Measurements from ENCODE around the gene CXorf58. TPM values are rescaled to one million over a fixed set of nuclear protein-coding genes. Genes with fewer than 3 reads are reported as not detected.

CXorf58 gene
- total and polyA plus RNA-seq, 2 donors (not counting 1 experiment from before 2014, with no cell fraction given), result 0.07 TPM; not detected in 1

DNA sequence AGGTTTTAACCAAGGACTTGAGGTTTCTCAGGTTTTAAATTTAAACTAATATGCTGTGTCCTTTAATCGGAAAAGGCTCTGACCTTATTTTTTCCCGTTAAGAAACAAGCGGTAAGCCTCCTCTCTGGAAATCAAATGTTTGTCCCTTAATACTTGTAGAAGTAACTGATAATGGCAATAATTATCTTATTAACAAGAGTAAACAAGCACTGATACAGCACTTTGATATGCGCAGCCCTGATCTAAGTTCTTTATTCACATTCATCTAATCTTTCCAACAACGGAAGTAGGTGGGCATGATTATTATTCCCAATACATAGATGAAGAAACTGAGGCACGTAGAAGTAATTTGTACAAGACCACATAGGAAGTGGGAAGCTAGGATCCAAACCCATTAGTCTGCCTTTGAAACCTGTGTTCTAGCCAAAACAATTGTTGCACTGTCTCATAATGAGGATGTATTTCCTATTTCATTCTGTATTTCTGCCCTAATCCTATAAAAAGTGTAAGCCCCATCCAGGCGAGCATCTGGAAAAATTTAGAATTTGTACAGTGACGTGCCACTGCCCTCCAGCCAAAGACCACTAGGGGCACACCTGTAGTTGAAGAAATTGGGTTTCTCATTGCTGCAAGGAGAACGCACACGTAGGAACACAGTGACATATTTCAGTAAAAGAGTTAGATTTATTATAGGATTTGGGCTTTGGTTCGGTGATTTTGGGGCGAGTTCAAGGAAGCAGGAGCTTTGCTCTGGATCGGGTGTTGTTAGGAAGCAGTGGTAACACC is 606 bp downstream of the CXorf58 start:
- peak overlapping the region; percentile 52 for H3K9ac ChIP-seq (ENCODE audit: low read length)
- 50% methylated on average over 1 of the region's 13 CpGs for WGBS (ENCODE audit: insufficient coverage)
- peak overlapping the region; percentile 80 for H3K4me2 ChIP-seq (replicated peaks; ENCODE audit: low read depth, low read length, poor library complexity, severe bottlenecking)
- no peaks in the 10 kb centered on the region for H3K36me3 ChIP-seq (replicated peaks in 1 of 2; ENCODE audit: control extremely low read depth in 1 of 2, control insufficient read depth in 1 of 2, extremely low read depth in 1 of 2, insufficient read depth in 2 of 2, low read length in 1 of 2)
- DNase-seq (peak; percentile 47), ATAC-seq (ENCODE audit: low read depth) (no peak)
- H3K4me1 ChIP-seq (ENCODE audit: control insufficient read depth in 2 of 2, insufficient read depth in 2 of 2, low read length in 2 of 2), result peaks cover 4 to 15% of the 10 kb centered on the region in 2 donors
- Mint-ChIP-seq H3K27ac (peak overlapping the region; percentile 94), H3K4me3 (peak overlapping the region; percentile 88), H3K9me3 (ENCODE audit: insufficient read depth) (no peaks in the 10 kb centered on the region), H3K27me3 (no peaks in the 10 kb centered on the region), H3K4me1 (peaks cover 17% of the 10 kb centered on the region)
- no peaks in the 10 kb centered on the region for H3K9me3 ChIP-seq (ENCODE audit: control extremely low read depth in 1 of 3, control insufficient read depth in 2 of 3, insufficient read depth in 1 of 3, low read length in 2 of 3)
- no peaks in the 10 kb centered on the region for H4K20me1 ChIP-seq (ENCODE audit: control insufficient read depth, insufficient read depth, low read length, poor library complexity, severe bottlenecking)
- POLR2A ChIA-PET, result interaction anchor here (1.5 to 1.9 kb wide), 2 partner anchors 117 to 146 kb away, joined by 8 to 10 read pairs; partner anchors contain the start of gene EIF2S3
- no peaks in the 10 kb centered on the region for H3K79me2 ChIP-seq (ENCODE audit: control insufficient read depth, insufficient read depth, low read length)
- peak overlapping the region; percentile 91 to 92 for H3K27ac ChIP-seq (ENCODE audit: low read length in 2 of 2)
- peak overlapping the region; percentile 55 for H2AFZ ChIP-seq (ENCODE audit: insufficient read depth, low read depth, low read length, poor library complexity, severe bottlenecking)
- CTCF ChIA-PET, result interaction anchor here (0.7 to 4.0 kb wide), 5 partner anchors 47 to 147 kb away, joined by 3 to 35 read pairs (median 5); partner anchors contain the start of genes EIF2S3 and KLHL15
- H3K27me3 ChIP-seq (replicated peaks in 1 of 4; ENCODE audit: control extremely low read depth in 1 of 4, control insufficient read depth in 3 of 4, insufficient read depth in 4 of 4, low read length in 3 of 4), result no peaks in the 10 kb centered on the region
- peak overlapping the region; percentile 31 to 61 (median 48) for H3K4me3 ChIP-seq (ENCODE audit: control extremely low read depth in 1 of 5, extremely low read depth in 1 of 5, insufficient read depth in 1 of 5, low read depth in 2 of 5, low read length in 4 of 5)
- intact Hi-C loops (cut with micrococcal nuclease), result loop anchor here (1.0 to 10.0 kb wide), 6 partner anchors 44 to 556 kb away; partner anchors contain the start of genes EIF2S3, PDK3 and PRDX4
- TF ChIP-seq CTCF (IDR thresholded peaks at IDR 0.05), result no peak
- TF ChIP-seq EZH2 (IDR thresholded peaks at IDR 0.05; ENCODE audit: borderline replicate concordance, insufficient read depth, low read depth, low read length, poor library complexity, severe bottlenecking), result no peak
